Parathyroid adenoma (tissue), 2 donors: Measurements from ENCODE around the gene WWTR1.

Experiments
- H2AFZ ChIP-seq: fragments of 300-600 bp; sonication (generic); one replicate; pipeline ENCODE4 v1.7.0; 2017; ENCODE audit warnings: antibody characterized with exemption, mild to moderate bottlenecking
- H3K27ac ChIP-seq: fragments of 300-600 bp; sonication (generic); one replicate; pipeline ENCODE4 v1.7.0; 2017
- H3K27me3 ChIP-seq: fragments of 300-600 bp; sonication (generic); one replicate; pipeline ENCODE4 v1.7.0; 2017; ENCODE audit warnings: low read length; ENCODE audit not compliant: control insufficient read depth, insufficient read depth
- H3K36me3 ChIP-seq: fragments of 300-600 bp; sonication (generic); one replicate; pipeline ENCODE4 v1.7.0; 2017; ENCODE audit warnings: low read length; ENCODE audit not compliant: control insufficient read depth, insufficient read depth
- H3K4me1 ChIP-seq: fragments of 300-600 bp; sonication (generic); one replicate; pipeline ENCODE4 v1.7.0; 2017; ENCODE audit warnings: control low read depth
- H3K4me2 ChIP-seq: fragments of 300-600 bp; sonication (generic); one replicate; pipeline ENCODE4 v1.7.0; 2017; ENCODE audit warnings: low read length
- H3K4me3 ChIP-seq: fragments of 300-600 bp; sonication (generic); one replicate; pipeline ENCODE4 v1.7.0; 2017; ENCODE audit warnings: low read depth, low read length
- H3K79me2 ChIP-seq: fragments of 300-600 bp; sonication (generic); one replicate; pipeline ENCODE4 v1.7.0; 2017; ENCODE audit warnings: control low read depth
- H3K9ac ChIP-seq: fragments of 300-600 bp; sonication (generic); one replicate; pipeline ENCODE4 v1.7.0; 2017; ENCODE audit warnings: mild to moderate bottlenecking
- H3K9me3 ChIP-seq: fragments of 300-600 bp; sonication (generic); one replicate; pipeline ENCODE4 v1.7.0; 2017; ENCODE audit warnings: low read length; ENCODE audit not compliant: control insufficient read depth
- CTCF ChIP-seq: fragments of 300-600 bp; sonication (generic); IDR thresholded peaks from one replicate; pipeline ENCODE4 v1.7.0; 2017; ENCODE audit warnings: antibody characterized with exemption, mild to moderate bottlenecking
- donor health status: primary hyperparathyroidism.

Gene WWTR1

GRCh38 chr3:149501524-149501923 is 156.3 kb downstream of the WWTR1 start:
- Histone ChIP-seq H3K27me3 (no peaks in the 10 kb centered on the region), H3K9ac (no peak overlapping the region), H3K27ac (no peak overlapping the region), H3K4me3 (no peak overlapping the region), H2AFZ (no peak overlapping the region), H3K36me3 (no peaks in the 10 kb centered on the region), H3K4me1 (no peaks in the 10 kb centered on the region), H3K9me3 (no peaks in the 10 kb centered on the region), H3K4me2 (no peak overlapping the region), H3K79me2 (no peaks in the 10 kb centered on the region)
- TF ChIP-seq CTCF = no peak

GRCh38 chr3:149497966-149498670 is 159.7 kb downstream of the WWTR1 start:
- no peaks in the 10 kb centered on the region for H3K4me1 ChIP-seq
- H3K27me3 ChIP-seq = no peaks in the 10 kb centered on the region
- H3K4me2 ChIP-seq = no peak overlapping the region
- no peaks in the 10 kb centered on the region for H3K79me2 ChIP-seq
- H3K27ac ChIP-seq = no peak overlapping the region
- no peaks in the 10 kb centered on the region for H3K36me3 ChIP-seq
- no peak overlapping the region for H3K9ac ChIP-seq
- no peak overlapping the region for H2AFZ ChIP-seq
- H3K4me3 ChIP-seq = no peak overlapping the region
- no peaks in the 10 kb centered on the region for H3K9me3 ChIP-seq
- no peak for TF ChIP-seq CTCF

- no peak overlapping the region for H2AFZ ChIP-seq
- H3K9me3 ChIP-seq = no peaks in the 10 kb centered on the region
- H3K4me2 ChIP-seq = no peak overlapping the region
- H3K79me2 ChIP-seq = no peaks in the 10 kb centered on the region
- TF ChIP-seq CTCF = no peak
- no peak overlapping the region for H3K4me3 ChIP-seq
- H3K27ac ChIP-seq = no peak overlapping the region
- no peaks in the 10 kb centered on the region for H3K36me3 ChIP-seq
- H3K4me1 ChIP-seq = no peaks in the 10 kb centered on the region
- H3K9ac ChIP-seq = no peak overlapping the region
- H3K27me3 ChIP-seq = no peaks in the 10 kb centered on the region
Observed at GRCh38 chr3:149496891-149497290, 160.9 kb downstream of the WWTR1 start.

- Histone ChIP-seq H3K4me2 (no peak overlapping the region), H3K79me2 (no peaks in the 10 kb centered on the region), H3K4me3 (no peak overlapping the region), H2AFZ (no peak overlapping the region), H3K27me3 (no peaks in the 10 kb centered on the region), H3K9me3 (no peaks in the 10 kb centered on the region), H3K9ac (no peak overlapping the region), H3K36me3 (no peaks in the 10 kb centered on the region), H3K4me1 (no peaks in the 10 kb centered on the region), H3K27ac (no peak overlapping the region)
- TF ChIP-seq CTCF = no peak
Observed at GRCh38 chr3:149495581-149496125, 162.2 kb downstream of the WWTR1 start.
